Body of pancreas (tissue), 4 donors: ENCODE data around the gene CD8B2.
"Not testable (repeated sequence)": the region's sequence is repeated elsewhere in the genome, so short reads cannot be mapped to it uniquely, and the experiment has no call there.

Experiments used
- CTCF ChIP-seq, 7 experiments: fragments of 450-650 bp in 4 of 7; fragments of 200-600 bp in 3 of 7; sonication (generic) in 3 of 7; IDR thresholded peaks; one replicate each; pipeline ENCODE4 v1.5.1; 2016 to 2019; ENCODE audit warnings: antibody characterized with exemption in 7 of 7
- POLR2A ChIP-seq, 3 donors: fragments of 450-650 bp; IDR thresholded peaks; one replicate each; pipeline ENCODE4 v1.6.1; 2016; ENCODE audit warnings: antibody characterized with exemption in 3 of 3, mild to moderate bottlenecking in 2 of 3

GRCh38 chr2:106500350-106500749 lies 13.2 kb downstream of the CD8B2 start:
- TF ChIP-seq CTCF, POLR2A (IDR thresholded peaks at IDR 0.05): not testable (repeated sequence)
